Activated T-cell treated with anti-CD3 and anti-CD28 coated beads for 4 hours (primary cell): ENCODE measurements around the gene MPP4.

Experiments
- DNase-seq: peaks from one replicate; pipeline ENCODE4 v3.0.0-alpha.2; 2020

MPP4 gene

DNA sequence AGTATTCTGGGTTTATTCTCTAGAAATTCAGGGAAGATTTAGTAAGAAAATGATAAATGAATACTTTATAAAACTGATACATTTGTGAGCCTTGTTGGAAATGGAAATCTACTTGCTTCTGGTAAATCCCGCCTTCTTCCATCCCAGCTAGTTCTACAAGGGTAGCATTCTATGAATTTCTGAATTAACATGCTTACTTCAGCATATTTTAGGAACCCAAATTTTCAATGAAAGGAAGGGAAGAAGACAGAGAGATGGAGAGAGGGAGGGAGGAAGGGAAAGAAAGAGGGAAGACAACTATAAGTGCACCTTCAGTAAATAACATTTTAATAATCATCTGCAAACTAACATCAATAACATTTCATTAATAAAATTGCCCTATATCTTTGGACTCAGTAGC lies 28.6 kb downstream of the MPP4 start:
- no peak for DNase-seq

DNA sequence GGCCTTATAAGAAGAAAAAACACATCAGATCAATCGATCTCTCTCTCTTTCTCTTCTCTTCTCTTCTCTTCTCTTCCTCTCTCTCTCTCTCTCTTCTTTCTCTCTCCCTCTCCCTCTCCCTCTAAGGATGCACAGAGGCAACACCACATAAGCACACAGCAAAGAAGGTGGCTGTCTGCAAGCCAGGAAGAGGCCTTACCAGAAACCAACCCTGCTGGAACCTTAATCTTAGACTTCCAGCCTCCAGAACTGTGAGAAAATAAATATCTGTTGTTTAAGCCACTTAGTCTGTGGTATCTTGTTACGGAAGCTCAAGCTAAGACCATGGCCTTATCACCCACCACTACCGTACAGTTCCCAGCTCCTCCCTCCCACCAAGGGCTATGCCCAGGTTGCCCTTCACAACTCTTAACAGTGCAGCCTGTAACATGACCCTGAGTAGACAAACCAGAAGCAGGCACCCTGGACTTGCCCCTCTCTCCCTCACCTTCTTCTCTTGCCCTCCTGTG lies 30.0 kb downstream of the MPP4 start:
- DNase-seq: no peak

GRCh38 chr2:201664334-201664733 lies 34.1 kb downstream of the MPP4 start:
- DNase-seq: no peak

DNA sequence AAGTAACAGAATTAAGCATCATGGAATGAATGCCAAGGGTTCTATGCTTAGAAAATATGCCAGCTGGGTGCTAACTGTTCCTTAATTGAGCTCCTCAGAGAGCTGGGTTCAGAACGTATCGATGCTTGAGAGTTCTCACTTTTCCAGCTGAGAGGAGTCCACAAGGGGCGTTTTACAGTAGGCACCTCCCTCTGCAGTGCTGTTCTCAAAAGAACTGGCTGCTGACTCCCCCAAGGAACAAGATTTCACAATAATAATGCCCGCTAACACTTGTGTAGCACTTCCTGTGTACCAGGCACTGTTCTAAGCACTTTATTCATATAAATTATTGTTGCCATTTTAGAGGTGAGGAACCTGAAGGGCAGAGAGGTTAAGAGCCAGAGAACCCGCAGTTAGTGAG lies 37.1 kb downstream of the MPP4 start:
- no peak for DNase-seq

DNA sequence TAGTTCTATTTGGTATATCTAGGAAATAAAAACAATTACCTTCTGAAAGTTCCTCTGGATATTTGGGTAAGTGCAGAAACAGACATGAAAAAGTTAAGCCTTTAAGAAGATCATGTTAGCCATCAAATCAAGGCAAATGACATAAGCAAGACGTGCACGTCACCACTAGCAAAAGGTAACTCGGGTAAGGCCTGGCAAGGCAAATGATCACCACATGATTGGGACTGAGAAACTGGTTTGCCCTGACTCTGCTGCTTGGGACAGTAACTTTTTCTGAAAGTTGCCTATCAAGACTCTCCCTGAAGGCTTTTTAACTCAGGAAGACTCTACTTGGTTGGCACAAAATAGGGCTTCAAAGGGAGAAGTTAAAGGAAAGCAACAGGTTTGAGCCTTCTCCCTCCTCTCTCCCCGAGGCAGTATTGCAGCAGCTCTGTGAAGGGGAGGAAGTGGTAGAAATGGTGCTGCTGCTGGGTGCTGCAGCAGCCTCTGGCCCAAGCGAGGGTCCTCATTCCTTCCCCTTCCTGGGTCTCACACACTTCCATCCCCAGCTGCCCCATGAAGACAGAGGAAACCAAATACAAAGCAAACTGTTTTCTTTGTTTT lies 38.0 kb downstream of the MPP4 start:
- DNase-seq: no peak

DNA sequence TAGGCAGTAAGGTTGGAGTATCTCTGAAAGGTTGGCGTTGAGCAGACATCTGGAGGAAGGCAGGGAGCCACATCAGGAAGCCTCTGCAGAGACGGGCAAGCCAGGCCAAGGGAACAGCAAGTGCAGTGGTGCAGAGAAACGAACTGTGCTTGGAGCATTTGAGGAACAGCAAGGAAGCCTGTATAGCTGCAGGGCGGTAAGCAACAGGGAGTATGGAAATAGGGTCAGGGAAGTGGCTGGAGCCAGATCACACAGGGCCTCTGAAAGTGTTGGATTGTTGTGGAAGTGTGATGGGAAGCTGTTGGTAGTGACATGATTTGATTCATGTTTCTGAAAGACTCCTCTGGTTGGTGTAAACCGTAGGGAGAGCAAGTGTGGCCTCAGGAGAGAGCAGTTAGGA lies 41.7 kb downstream of the MPP4 start:
- no peak for DNase-seq

DNA sequence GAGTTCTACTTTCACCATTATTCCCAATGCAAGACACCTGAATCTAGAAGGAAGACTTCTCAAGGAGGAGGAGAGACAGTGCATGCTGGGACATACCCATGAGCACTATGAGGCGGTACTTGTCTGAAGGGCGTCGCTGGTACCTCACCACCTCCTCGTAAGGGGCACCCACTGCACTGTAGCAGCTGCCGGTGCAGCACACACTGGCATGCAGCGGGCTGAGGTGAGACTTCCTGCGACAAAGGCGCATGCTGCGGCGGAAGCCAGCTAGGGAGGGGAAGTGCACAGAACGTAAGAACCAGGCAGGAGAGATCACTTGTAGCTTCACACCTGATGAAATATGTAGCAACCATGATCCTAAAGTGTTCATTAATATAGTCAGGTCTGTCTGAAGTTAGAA lies 42.3 kb downstream of the MPP4 start:
- DNase-seq: no peak

DNA sequence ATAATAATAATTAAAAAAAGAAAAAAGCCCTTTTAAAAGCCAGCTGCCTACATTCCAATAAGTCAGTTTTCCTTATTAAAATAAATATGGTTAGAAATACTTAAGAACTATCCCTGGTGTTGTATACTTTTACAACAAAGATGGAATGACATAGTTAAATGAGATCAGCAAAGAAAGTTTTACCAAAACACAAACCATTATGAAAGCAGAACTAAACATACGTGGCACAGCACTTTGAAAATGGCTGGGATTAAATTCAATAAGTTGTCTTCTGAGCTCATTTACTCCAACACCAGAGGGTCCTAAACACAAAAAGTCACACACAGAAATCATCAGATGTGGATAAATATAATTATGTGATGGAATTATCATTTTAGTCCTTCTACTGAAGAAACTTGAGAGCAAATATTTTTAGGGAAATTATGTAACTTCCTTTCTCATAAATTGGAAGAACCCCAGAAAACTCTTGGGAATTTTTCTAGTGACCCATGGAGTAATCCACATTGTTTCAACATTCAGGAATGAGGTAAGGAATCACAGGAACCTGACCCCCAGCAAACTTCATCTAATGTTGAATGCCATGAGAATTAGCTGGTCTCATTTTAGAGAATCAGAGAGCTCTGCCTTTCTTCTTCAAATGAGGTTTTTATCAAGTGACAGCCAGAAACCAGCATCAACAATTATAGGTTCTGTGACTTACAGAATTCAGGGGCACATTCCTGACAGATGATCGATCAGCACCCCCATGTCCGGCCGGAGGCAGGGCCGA lies 43.6 kb downstream of the MPP4 start:
- no peak for DNase-seq

DNA sequence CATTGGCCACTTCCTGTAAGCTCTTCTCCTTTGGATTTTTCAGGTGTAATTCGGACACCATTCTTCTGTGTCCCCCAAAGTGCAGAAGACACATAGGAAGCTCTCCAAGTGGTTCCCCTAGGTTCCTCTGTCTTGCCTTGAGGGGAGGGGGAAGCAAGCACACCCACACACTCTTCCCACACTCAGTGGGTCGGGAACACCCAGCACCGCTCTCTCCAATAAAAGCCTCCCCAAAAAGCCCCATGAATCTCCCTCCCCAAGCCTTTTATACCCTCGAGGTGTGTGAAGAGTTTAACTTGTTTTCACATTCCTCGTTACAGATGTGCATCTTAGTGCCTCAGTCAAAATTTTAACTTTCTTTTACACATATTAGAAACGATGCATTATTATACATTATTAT lies 45.2 kb downstream of the MPP4 start:
- no peak for DNase-seq

- DNase-seq: no peak
Observed at GRCh38 chr2:201649442-201649841, 49.0 kb downstream of the MPP4 start.

DNA sequence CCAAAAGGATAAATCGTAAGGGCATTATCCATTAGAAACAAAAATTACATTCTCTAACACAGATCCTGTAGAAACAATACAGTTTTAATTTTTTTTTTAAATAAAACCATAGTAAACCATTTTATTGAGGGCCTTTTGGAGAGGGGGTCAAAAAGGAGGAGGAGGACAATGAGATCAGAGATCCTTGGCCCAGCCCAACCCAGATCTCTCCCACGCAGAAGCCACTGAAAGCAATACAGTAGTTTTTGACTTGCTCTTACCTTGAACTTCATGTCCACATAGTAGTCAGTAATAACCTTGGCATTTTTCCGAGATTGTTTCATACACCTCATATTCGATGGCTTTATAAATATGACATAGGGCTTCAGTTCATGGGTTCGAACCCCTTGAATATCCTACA lies 51.0 kb downstream of the MPP4 start:
- DNase-seq: no peak

DNA sequence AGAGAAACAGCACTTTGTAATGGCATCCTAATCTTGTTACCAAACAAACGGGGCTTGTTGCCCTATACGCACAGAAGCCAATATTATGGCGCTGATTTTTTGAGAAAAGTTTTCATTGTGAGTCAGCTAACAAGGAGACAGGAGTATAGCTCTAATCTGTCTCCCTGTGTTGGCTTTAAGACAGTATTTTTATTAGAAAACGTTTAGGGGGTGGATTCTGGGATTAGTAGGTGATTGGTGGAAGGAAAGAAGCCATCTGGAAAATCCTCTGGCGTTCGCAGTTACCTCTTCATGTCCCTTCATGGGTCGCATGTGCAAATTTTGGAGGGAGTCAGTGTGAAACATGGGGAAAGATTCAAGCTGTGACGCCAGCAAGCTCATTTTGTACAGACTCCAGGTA lies 54.4 kb downstream of the MPP4 start:
- no peak for DNase-seq

DNA sequence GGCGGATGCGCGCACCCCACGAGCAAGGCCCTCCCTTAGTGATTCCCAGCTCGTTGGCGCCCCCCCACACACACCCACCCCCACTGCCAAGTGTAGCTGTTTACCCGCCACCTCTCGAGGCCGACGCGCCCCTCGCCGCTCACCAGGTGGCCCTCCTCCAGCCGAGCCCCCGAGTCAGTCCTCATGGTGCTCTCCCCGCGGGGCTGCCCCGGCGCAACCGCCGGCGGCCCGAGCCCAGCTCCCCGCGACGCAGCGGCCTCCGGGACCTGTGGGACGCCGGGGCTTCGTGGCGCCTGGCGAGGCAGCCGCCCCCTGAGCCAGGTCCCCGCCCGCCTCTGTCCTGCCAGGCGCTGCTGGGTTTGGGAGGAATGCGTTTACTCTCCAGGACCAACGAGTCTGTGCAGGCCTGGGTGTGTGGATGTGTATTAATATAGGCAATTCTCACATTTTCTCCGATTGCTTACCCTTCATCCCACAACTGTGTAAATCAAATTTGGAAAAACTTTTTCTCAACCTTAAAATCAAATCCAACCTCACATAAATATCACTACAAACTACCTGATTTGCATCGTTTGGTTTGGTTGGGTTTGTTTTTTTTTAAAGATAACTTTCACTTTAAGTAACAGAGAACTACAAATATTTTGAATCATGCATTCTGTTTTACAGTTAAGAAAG lies 55.1 kb downstream of the MPP4 start, which contains the start of gene TMEM237:
TMEM237 (minus strand) TSS at position 288 of the 675 bp plus-strand sequence; CDS start at position 185, 103 bp downstream.
- DNase-seq: peak; percentile 41

DNA sequence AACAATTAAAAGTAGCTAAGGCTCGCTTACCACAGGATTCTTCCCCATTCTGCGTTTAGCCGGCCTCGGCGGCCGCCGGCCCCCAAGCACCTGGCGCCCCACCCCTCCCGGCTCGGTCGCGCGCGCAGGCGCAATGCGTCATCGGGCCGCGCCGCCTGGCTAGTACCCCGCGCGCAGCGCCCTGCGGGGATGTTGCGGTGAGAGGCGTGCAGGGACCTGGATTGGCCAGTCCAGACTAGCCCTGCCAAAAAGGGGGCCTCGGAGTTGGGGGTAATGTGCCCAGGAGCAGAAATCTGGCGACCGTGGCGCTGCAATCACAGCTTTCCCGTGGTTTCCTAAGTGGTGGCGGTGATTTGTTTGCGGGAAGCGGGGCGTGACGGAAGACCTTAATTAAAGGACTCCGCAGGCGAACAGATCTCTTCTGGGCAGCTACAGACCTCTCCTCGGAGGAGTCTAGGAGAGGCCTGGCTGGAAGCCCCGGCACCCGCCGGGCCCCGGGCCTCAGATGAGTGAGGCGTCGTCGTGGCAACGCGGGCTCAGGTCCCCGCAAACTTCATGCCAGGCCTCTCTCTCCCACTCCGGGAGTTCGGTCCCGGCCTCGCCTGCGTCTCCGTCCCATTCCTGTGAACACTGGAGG lies 55.7 kb downstream of the MPP4 start:
- peak; percentile 76 for DNase-seq

DNA sequence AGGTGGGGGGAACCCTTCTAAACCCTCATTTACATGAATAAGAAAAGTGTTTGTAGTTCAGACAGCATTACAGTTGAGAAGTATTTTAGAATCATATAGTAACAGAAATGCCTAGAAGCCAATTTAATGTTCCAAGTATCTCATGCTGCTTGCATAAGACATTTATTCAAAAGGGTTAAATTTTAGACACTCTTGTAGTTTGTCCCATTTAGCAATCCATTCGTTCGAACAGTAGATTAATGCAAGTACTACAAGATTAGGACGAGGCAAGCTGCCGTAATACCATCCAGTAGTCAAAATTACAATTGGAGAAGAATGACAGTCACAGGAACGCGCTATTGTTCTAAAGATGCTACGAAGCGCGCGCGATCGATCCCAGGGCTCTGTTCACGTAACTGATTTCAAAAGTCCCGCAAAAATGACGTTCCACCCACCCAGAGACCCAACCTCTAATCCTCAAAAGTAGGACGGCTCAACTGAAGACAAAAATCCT lies 56.3 kb downstream of the MPP4 start:
- no peak for DNase-seq

- DNase-seq: no peak
Observed at GRCh38 chr2:201639205-201639604, 59.2 kb downstream of the MPP4 start.

DNA sequence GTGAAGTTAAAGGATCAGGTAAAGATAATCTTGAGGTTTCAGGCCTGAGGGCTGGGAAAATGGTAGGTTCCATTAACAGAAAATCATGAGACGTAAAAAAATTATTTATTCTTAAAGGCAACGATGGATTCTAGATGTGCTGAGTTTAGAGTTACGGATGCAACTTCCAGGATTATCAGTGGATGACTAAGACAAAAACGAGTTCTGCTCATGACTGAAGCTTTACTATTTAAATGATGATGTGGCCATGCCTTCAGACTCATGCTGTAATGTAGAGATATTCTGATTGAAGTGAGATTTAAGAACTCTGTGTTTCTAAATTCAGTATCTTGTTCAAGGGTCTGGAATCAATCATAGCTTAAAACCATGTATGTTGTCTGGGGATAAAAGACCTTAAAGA lies 60.1 kb downstream of the MPP4 start:
- no peak for DNase-seq

GRCh38 chr2:201633661-201634249 lies 64.7 kb downstream of the MPP4 start:
- no peak for DNase-seq

GRCh38 chr2:201631041-201631440 lies 67.4 kb downstream of the MPP4 start:
- DNase-seq: no peak

DNA sequence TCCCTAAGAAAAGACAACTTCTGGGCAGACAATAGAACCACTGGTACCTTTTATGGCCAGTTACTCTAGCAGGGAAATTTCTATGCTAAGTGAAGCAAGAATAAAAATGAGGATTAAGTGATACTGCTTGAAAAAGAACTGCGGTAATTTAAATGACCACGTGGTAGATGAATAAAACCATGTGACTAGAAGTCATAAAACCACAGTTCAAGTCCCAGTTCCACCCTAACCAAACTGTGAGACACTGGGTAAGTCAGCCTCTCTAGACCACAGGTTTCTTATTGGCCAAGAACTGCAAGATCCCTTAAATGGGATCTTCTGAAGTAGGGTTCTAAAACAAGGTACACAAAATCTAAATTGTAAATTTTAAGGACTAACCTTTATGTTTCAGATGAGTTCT lies 67.9 kb downstream of the MPP4 start:
- no peak for DNase-seq

DNA sequence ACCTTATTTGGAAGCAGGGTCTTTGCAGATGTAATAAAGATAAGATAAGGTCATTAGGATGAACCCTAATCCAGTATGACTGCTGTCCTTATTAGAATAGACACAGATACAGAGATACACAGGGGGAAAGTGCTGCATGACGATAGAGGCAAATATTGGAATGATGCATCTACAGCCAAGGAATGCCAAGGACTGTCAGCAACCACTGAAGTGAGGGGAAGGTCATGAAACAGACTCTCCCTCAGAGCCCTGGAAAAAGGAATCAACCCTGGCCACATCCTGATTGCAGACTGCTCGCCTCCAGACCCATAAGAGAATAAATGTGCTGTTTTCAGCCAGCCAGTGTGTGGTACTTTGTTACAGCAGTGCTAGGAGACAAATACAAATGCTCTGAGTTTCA lies 69.9 kb downstream of the MPP4 start:
- DNase-seq: no peak

GRCh38 chr2:201622306-201622970 lies 76.0 kb downstream of the MPP4 start:
- no peak for DNase-seq
